K562 (cell line): Measurements from ENCODE around the gene NEURL1B. TPM values are rescaled to one million over a fixed set of nuclear protein-coding genes. Genes with fewer than 3 reads are reported as not detected.

ENCODE experiments used
- CUX1 ChIP-seq: fragments of 200-800 bp; sonication (Bioruptor generic); IDR thresholded peaks from 2 replicates; pipeline ENCODE4 v1.6.1; 2016; ENCODE audit warnings: missing genetic modification characterization, missing compliant biosample characterization
- GTF2E2 ChIP-seq: fragments of 200-800 bp; sonication (Bioruptor generic); IDR thresholded peaks from 2 replicates; pipeline ENCODE4 v1.6.1; 2016; ENCODE audit warnings: missing genetic modification characterization, missing compliant biosample characterization
- HDAC6 ChIP-seq: IDR thresholded peaks from 2 replicates; pipeline ENCODE4 v1.6.1; 2012; ENCODE audit warnings: low read depth, mild to moderate bottlenecking, control low read depth, inconsistent platforms, low read length, moderate library complexity
- MEIS2 ChIP-seq: fragments of 450-650 bp; IDR thresholded peaks from 2 replicates; pipeline ENCODE4 v1.6.1; 2014; ENCODE audit warnings: mild to moderate bottlenecking; ENCODE audit not compliant: partially characterized antibody
- MYBL2 ChIP-seq, 2 experiments: fragments of 450-650 bp in 1 of 2; sonication (generic) in 1 of 2; formaldehyde crosslinking in 1 of 2; IDR thresholded peaks; 2 replicates each; pipeline versions ENCODE4 v1.6.1 to v1.8.1; 2017 to 2022; ENCODE audit warnings: borderline replicate concordance in 1 of 2, inconsistent platforms in 1 of 2, low read depth in 1 of 2, mild to moderate bottlenecking in 1 of 2, missing genetic modification reagents in 1 of 2, moderate library complexity in 1 of 2
- RNF2 ChIP-seq: sonication (generic); IDR thresholded peaks from 2 replicates; pipeline ENCODE4 v1.6.1; 2016
- SIN3A ChIP-seq, 2 experiments: fragments of 150-350 bp in 1 of 2; IDR thresholded peaks; 2 replicates each; pipeline ENCODE4 v1.6.1; 2011 to 2016; ENCODE audit warnings: borderline replicate concordance in 2 of 2, low read depth in 2 of 2, low read length in 2 of 2, mild to moderate bottlenecking in 2 of 2, moderate library complexity in 2 of 2; ENCODE audit not compliant: control insufficient read depth in 1 of 2
- ZNF124 ChIP-seq: sonication (generic); formaldehyde crosslinking; IDR thresholded peaks from 2 replicates; pipeline ENCODE4 v1.8.1; 2022; ENCODE audit warnings: missing genetic modification reagents
- ZNF512 ChIP-seq: IDR thresholded peaks from 2 replicates; pipeline ENCODE4 v1.6.1; 2016; ENCODE audit warnings: missing genetic modification characterization, missing compliant biosample characterization
- ZNF586 ChIP-seq: fragments of 450-650 bp; formaldehyde crosslinking; conservative IDR thresholded peaks from 2 replicates; pipeline ENCODE4 v1.4.0; 2020; ENCODE audit warnings: mild to moderate bottlenecking, moderate library complexity
- ZNF830 ChIP-seq: fragments of 250-450 bp; sonication (Bioruptor Pico); IDR thresholded peaks from 2 replicates; pipeline ENCODE4 v1.5.0; 2021; ENCODE audit warnings: mild to moderate bottlenecking
- polyA plus RNA-seq, 8 experiments: library from polyadenylated mRNA; depleted of rRNA in 4 of 8; stranded (reverse) in 5 of 8; unstranded in 3 of 8; fragments of >200 nt; fragmentation: Nextera tagmentation in 2 of 8; fragmentation: Illumina TruSeq in 1 of 8; extraction: Ambion mirVana in 2 of 8; extraction: Trizol in 1 of 8; gene quantifications; 2 replicates each; pipeline versions ENCODE4 v1.2.1 to v1.2.3, GENCODE V29; 2011 to 2014; ENCODE audit warnings: inconsistent platforms in 1 of 8, missing spikeins in 1 of 8
- total RNA-seq, 7 experiments: library from RNA; depleted of rRNA in 6 of 7; stranded (reverse); fragments of >200 nt in 6 of 7; fragmentation: Illumina TruSeq in 2 of 7; extraction: Trizol in 2 of 7; gene quantifications; 2 replicates each; pipeline versions ENCODE4 v1.2.1 to v1.2.3, GENCODE V29; 2011 to 2021; ENCODE audit warnings: low replicate concordance in 1 of 7

The NEURL1B gene
- total and polyA plus RNA-seq, 9 of the 15 experiments (the other 6 are each of a cell fraction or from before 2014, with no cell fraction given), result 0.04 TPM; not detected in 8

GRCh38 chr5:172726966-172727365 is 85.9 kb downstream of the NEURL1B start (continued):
- no peak for TF ChIP-seq CUX1 (CRISPR knock-in tag)
- no peak for TF ChIP-seq GTF2E2 (tag)
- TF ChIP-seq HDAC6, result no peak
- TF ChIP-seq ZNF586 (CRISPR knock-in tag), result no peak
- TF ChIP-seq RNF2, result no peak
- TF ChIP-seq MYBL2 (IDR thresholded peaks at IDR 0.05; ENCODE audit: low read depth), result no peak
- TF ChIP-seq MYBL2 (CRISPR knock-in tag; IDR thresholded peaks at IDR 0.05; ENCODE audit: borderline replicate concordance), result no peak
- no peak for TF ChIP-seq ZNF124 (CRISPR knock-in tag)
- TF ChIP-seq ZNF830 (CRISPR knock-in tag), result no peak
- TF ChIP-seq ZNF512 (tag), result no peak
- no peak for TF ChIP-seq SIN3A (IDR thresholded peaks at IDR 0.05; ENCODE audit: borderline replicate concordance in 2 of 2, control insufficient read depth in 1 of 2, low read depth in 2 of 2, low read length in 2 of 2)
- no peak for TF ChIP-seq MEIS2
